ENCODE data around the gene METAP2. TPM values are rescaled to one million over a fixed set of nuclear protein-coding genes. Genes with fewer than 3 reads are reported as not detected.

METAP2 gene
- total RNA-seq, 1 experiment from 2014 or later: 112 TPM

DNA sequence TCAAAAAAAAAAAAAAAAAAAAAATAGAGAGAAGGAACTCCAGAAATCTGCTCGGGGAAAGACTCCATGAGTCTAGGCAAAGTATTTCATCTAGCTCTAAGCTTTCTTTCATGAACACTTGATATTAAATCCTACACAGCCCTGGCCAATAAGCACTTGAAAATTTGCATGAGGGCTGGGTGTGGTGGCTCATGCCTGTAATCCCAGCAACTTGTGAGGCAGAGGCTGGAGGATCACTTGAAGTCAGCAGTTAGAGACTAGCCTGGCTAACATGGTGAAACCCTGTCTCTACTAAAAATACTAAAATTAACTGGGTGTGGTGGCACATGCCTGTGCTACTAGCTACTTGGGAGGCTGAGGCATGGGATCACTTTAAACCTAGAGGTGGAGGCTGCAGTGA, 13.1 kb upstream of the METAP2 start (continued):
- no peak for TF ChIP-seq ARID4B (CRISPR knock-in tag; IDR thresholded peaks at IDR 0.05; ENCODE audit: borderline replicate concordance)

- ChIA-PET POLR2A (no interaction called here), CTCF (no interaction called here)
Observed at GRCh38 chr12:95462081-95462480, 11.9 kb upstream of the METAP2 start.

More at GRCh38 chr12:95462081-95462480, 11.9 kb upstream of the METAP2 start:
- DNase-seq (ENCODE audit: low spot score) (no peak), ATAC-seq (no peak)
- Mint-ChIP-seq H3K27me3 (ENCODE audit: low read depth) (peaks cover 10% of the 10 kb centered on the region), H3K36me3 (peaks cover 18% of the 10 kb centered on the region), H3K4me1 (no peaks in the 10 kb centered on the region), H3K4me3 (no peak overlapping the region), H3K9me3 (peaks cover 23% of the 10 kb centered on the region), H3K27ac (no peak overlapping the region)
- TF ChIP-seq, protein P1, sequence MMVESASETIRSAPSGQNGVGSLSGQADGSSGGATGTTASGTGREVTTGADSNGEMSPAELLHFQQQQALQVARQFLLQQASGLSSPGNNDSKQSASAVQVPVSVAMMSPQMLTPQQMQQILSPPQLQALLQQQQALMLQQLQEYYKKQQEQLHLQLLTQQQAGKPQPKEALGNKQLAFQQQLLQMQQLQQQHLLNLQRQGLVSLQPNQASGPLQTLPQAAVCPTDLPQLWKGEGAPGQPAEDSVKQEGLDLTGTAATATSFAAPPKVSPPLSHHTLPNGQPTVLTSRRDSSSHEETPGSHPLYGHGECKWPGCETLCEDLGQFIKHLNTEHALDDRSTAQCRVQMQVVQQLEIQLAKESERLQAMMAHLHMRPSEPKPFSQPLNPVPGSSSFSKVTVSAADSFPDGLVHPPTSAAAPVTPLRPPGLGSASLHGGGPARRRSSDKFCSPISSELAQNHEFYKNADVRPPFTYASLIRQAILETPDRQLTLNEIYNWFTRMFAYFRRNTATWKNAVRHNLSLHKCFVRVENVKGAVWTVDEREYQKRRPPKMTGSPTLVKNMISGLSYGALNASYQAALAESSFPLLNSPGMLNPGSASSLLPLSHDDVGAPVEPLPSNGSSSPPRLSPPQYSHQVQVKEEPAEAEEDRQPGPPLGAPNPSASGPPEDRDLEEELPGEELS (CRISPR knock-in tag; IDR thresholded peaks at IDR 0.05): no peak
- no peak for TF ChIP-seq USF1 (CRISPR knock-in tag; IDR thresholded peaks at IDR 0.05)
- TF ChIP-seq, protein P2, sequence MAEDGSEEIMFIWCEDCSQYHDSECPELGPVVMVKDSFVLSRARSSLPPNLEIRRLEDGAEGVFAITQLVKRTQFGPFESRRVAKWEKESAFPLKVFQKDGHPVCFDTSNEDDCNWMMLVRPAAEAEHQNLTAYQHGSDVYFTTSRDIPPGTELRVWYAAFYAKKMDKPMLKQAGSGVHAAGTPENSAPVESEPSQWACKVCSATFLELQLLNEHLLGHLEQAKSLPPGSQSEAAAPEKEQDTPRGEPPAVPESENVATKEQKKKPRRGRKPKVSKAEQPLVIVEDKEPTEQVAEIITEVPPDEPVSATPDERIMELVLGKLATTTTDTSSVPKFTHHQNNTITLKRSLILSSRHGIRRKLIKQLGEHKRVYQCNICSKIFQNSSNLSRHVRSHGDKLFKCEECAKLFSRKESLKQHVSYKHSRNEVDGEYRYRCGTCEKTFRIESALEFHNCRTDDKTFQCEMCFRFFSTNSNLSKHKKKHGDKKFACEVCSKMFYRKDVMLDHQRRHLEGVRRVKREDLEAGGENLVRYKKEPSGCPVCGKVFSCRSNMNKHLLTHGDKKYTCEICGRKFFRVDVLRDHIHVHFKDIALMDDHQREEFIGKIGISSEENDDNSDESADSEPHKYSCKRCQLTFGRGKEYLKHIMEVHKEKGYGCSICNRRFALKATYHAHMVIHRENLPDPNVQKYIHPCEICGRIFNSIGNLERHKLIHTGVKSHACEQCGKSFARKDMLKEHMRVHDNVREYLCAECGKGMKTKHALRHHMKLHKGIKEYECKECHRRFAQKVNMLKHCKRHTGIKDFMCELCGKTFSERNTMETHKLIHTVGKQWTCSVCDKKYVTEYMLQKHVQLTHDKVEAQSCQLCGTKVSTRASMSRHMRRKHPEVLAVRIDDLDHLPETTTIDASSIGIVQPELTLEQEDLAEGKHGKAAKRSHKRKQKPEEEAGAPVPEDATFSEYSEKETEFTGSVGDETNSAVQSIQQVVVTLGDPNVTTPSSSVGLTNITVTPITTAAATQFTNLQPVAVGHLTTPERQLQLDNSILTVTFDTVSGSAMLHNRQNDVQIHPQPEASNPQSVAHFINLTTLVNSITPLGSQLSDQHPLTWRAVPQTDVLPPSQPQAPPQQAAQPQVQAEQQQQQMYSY (CRISPR knock-in tag; IDR thresholded peaks at IDR 0.05): no peak
- no peak for TF ChIP-seq IRF2 (CRISPR knock-in tag; IDR thresholded peaks at IDR 0.05; ENCODE audit: borderline replicate concordance, low read depth)
- no peak for TF ChIP-seq TP53 (CRISPR knock-in tag; IDR thresholded peaks at IDR 0.05)
- TF ChIP-seq ZNF423 (CRISPR knock-in tag; IDR thresholded peaks at IDR 0.05): no peak
- TF ChIP-seq ETV6 (CRISPR knock-in tag; IDR thresholded peaks at IDR 0.05): no peak
- no peak for TF ChIP-seq EMX1 (CRISPR knock-in tag; IDR thresholded peaks at IDR 0.05)
- TF ChIP-seq MYBL2 (CRISPR knock-in tag; IDR thresholded peaks at IDR 0.05): no peak
- no peak for TF ChIP-seq ESRRA (CRISPR knock-in tag; IDR thresholded peaks at IDR 0.05; ENCODE audit: borderline replicate concordance)
- no peak for TF ChIP-seq ZNF425 (CRISPR knock-in tag; conservative IDR thresholded peaks at IDR 0.05)
- no peak for TF ChIP-seq NFE2L1 (CRISPR knock-in tag; IDR thresholded peaks at IDR 0.05)

Measured in WTC11 (cell line).